HL-60 (cell line): ENCODE data around the gene COIL.

Experiments
- DNase-seq, 2 experiments: peaks; one replicate each; pipeline ENCODE4 v3.0.0-alpha.2; 2010 to 2020; ENCODE audit warnings: low read depth in 1 of 2, low spot score in 1 of 2
- H3K27ac ChIP-seq: fragments of 250-450 bp; sonication (Bioruptor Pico); replicated peaks from 2 replicates; pipeline ENCODE4 v1.5.1; 2020; ENCODE audit warnings: mild to moderate bottlenecking, moderate library complexity
- H3K27me3 ChIP-seq: fragments of 250-450 bp; sonication (Bioruptor Pico); 2 replicates; pipeline ENCODE4 v1.5.1; 2021; ENCODE audit warnings: mild to moderate bottlenecking, moderate library complexity; ENCODE audit not compliant: insufficient read depth, poor library complexity, severe bottlenecking
- H3K4me3 ChIP-seq: replicated peaks from 2 replicates; pipeline ENCODE4 v1.5.1; 2011; ENCODE audit warnings: mild to moderate bottlenecking, control low read depth, low read length; ENCODE audit not compliant: insufficient read depth
- GABPA ChIP-seq: IDR thresholded peaks from 2 replicates; pipeline ENCODE4 v1.6.1; 2012; ENCODE audit warnings: low read depth
- POLR2AphosphoS5 ChIP-seq: IDR thresholded peaks from 2 replicates; pipeline ENCODE4 v1.6.1; 2012; ENCODE audit warnings: low read depth
- SPI1 ChIP-seq: IDR thresholded peaks from 2 replicates; pipeline ENCODE4 v1.6.1; 2012; ENCODE audit warnings: low read depth, mild to moderate bottlenecking, borderline replicate concordance
- TF ChIP-seq, protein P1 (sequence below): IDR thresholded peaks from one replicate; pipeline ENCODE4 v1.5.1; 2011; ENCODE audit warnings: low read length, control low read depth, inconsistent platforms; ENCODE audit not compliant: insufficient read depth
- TF ChIP-seq, protein P2 (sequence below): IDR thresholded peaks from 2 replicates; pipeline ENCODE4 v1.6.1; 2012; ENCODE audit warnings: low read depth; ENCODE audit not compliant: insufficient replicate concordance

COIL gene

DNA sequence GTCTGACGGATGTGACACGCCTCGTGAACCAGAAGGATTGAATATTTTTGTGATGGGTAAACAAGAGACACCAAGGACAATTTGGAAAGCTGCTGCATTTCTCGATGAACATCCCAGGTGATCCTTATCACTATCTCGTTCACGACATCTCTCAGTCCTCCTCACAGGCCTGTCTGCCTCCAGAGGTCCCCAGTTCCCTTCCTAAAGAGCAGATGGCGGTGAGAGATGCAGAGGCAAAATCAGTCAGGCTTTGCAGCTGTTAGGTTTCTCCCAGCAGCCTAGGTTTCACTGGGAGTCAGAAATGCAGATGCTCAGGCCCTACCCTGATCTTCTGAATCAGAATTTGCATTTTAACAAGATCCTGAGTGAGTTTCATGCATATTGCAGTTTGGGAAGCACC lies 40.7 kb upstream of the COIL start:
- no peak overlapping the region for H3K4me3 ChIP-seq
- H3K27ac ChIP-seq: no peak overlapping the region
- no peak for DNase-seq
- H3K27me3 ChIP-seq: no peaks in the 10 kb centered on the region
- TF ChIP-seq, protein P1, sequence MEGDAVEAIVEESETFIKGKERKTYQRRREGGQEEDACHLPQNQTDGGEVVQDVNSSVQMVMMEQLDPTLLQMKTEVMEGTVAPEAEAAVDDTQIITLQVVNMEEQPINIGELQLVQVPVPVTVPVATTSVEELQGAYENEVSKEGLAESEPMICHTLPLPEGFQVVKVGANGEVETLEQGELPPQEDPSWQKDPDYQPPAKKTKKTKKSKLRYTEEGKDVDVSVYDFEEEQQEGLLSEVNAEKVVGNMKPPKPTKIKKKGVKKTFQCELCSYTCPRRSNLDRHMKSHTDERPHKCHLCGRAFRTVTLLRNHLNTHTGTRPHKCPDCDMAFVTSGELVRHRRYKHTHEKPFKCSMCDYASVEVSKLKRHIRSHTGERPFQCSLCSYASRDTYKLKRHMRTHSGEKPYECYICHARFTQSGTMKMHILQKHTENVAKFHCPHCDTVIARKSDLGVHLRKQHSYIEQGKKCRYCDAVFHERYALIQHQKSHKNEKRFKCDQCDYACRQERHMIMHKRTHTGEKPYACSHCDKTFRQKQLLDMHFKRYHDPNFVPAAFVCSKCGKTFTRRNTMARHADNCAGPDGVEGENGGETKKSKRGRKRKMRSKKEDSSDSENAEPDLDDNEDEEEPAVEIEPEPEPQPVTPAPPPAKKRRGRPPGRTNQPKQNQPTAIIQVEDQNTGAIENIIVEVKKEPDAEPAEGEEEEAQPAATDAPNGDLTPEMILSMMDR: no peak
- TF ChIP-seq GABPA (no peak), POLR2AphosphoS5 (no peak), SPI1 (no peak)
- TF ChIP-seq, protein P2, sequence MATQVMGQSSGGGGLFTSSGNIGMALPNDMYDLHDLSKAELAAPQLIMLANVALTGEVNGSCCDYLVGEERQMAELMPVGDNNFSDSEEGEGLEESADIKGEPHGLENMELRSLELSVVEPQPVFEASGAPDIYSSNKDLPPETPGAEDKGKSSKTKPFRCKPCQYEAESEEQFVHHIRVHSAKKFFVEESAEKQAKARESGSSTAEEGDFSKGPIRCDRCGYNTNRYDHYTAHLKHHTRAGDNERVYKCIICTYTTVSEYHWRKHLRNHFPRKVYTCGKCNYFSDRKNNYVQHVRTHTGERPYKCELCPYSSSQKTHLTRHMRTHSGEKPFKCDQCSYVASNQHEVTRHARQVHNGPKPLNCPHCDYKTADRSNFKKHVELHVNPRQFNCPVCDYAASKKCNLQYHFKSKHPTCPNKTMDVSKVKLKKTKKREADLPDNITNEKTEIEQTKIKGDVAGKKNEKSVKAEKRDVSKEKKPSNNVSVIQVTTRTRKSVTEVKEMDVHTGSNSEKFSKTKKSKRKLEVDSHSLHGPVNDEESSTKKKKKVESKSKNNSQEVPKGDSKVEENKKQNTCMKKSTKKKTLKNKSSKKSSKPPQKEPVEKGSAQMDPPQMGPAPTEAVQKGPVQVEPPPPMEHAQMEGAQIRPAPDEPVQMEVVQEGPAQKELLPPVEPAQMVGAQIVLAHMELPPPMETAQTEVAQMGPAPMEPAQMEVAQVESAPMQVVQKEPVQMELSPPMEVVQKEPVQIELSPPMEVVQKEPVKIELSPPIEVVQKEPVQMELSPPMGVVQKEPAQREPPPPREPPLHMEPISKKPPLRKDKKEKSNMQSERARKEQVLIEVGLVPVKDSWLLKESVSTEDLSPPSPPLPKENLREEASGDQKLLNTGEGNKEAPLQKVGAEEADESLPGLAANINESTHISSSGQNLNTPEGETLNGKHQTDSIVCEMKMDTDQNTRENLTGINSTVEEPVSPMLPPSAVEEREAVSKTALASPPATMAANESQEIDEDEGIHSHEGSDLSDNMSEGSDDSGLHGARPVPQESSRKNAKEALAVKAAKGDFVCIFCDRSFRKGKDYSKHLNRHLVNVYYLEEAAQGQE: no peak

DNA sequence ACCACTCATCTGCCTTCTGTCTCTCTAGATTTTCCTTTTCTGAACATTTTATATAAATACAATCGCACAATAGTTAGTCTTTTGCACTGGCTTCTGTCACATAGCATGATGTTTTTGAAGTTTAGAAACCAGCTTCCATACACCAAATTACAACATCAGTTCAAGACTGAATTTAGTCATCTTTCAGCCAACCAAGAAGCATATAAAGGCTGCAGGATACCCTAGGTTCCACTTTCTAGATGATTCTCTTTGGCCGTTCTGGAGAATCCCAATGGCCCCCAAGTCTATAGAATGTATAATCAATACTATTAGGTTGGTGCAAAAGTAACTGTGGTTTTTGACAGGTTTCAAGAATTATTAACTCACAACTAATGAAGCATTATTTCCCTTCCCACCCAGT lies 36.5 kb upstream of the COIL start:
- no peak for DNase-seq
- Histone ChIP-seq H3K27me3 (no peaks in the 10 kb centered on the region), H3K4me3 (no peak overlapping the region), H3K27ac (no peak overlapping the region)
- no peak for TF ChIP-seq POLR2AphosphoS5
- no peak for TF ChIP-seq SPI1
- no peak for TF ChIP-seq GABPA

DNA sequence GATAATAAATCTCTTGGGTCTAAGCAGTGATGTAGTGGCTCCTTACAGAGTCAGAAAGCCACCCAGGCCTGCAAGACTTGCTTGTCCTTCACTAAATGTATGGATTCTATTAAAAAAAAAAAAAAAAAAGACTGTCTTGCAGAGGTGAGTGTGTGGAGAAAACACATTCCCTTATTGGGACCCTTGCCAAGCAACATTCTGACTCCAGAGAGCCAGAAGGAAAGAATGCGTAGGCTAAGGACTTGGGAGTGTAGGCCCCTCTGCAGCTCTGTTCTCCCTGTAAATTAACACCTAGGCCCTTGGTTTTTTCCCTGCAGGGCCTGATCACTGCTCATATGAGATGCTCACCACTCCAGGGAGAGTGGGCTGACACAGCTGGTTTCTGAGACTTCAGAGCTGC lies 34.9 kb upstream of the COIL start:
- no peak overlapping the region for H3K27ac ChIP-seq
- TF ChIP-seq GABPA (no peak), SPI1 (no peak), POLR2AphosphoS5 (no peak)
- TF ChIP-seq, protein P1: no peak
- TF ChIP-seq, protein P2: no peak
- no peaks in the 10 kb centered on the region for H3K27me3 ChIP-seq
- DNase-seq: no peak
- no peak overlapping the region for H3K4me3 ChIP-seq

DNA sequence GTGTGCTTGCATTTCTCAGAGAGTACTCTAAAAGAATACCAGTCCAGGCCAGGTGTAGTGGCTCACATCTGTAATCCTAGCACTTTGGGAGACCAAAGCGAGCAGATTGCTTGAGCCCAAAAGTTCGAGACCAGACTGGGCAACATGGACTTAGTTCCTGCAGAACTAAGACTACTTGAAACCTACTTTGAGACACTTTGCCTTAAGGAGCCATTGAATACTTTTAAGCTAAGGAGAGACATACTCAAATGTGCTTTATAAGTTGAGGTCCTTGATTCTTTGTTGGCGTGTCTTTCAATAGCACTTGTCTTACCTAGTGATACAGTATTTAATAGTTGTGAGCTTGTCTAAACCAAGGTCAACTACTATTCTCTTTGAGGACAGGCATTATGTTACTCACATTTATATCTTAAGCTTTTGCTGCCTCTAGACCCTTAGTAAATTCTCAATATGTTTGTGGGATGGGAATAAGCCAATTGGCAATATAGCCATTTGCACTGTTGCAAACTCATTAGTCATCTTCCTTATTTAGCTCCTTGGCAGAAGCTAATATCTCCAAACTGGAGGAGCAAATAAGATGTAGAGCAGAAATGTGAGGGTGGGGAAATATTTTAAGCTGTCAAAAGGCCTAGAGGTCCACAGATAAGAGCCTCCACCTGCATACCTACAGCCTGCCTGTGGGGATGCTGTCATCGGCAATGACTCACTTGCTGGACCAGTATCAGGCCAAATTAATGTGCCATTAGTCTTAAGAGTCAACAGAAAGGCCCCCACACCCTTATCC lies 33.4 kb upstream of the COIL start:
- H3K27me3 ChIP-seq: no peaks in the 10 kb centered on the region
- no peak for TF ChIP-seq POLR2AphosphoS5
- TF ChIP-seq, protein P1: no peak
- no peak for TF ChIP-seq SPI1
- TF ChIP-seq GABPA: no peak
- TF ChIP-seq, protein P2: no peak
- H3K4me3 ChIP-seq: no peak overlapping the region
- no peak for DNase-seq
- H3K27ac ChIP-seq: no peak overlapping the region
